ENCODE data around the gene LRMDA.

Gene LRMDA

GRCh38 chr10:75531571-75532031 is 100.2 kb downstream of the LRMDA start:
- H3K9me3 ChIP-seq (ENCODE audit: control insufficient read depth, low read length), result no peaks in the 10 kb centered on the region
- no peak overlapping the region for H3K9ac ChIP-seq
- no peak overlapping the region for H3K27ac ChIP-seq
- no peak overlapping the region for H2AFZ ChIP-seq
- TF ChIP-seq CTCF (IDR thresholded peaks at IDR 0.05), result no peak
- H3K4me2 ChIP-seq (ENCODE audit: low read length), result no peak overlapping the region
- H3K36me3 ChIP-seq (ENCODE audit: control insufficient read depth, insufficient read depth, low read length), result no peaks in the 10 kb centered on the region
- H3K27me3 ChIP-seq (ENCODE audit: control insufficient read depth, insufficient read depth, low read length), result no peaks in the 10 kb centered on the region
- H3K4me1 ChIP-seq, result no peaks in the 10 kb centered on the region
- H3K79me2 ChIP-seq, result no peaks in the 10 kb centered on the region
- H3K4me3 ChIP-seq (ENCODE audit: low read depth, low read length), result no peak overlapping the region

- no peak overlapping the region for H3K27ac ChIP-seq
- no peaks in the 10 kb centered on the region for H3K27me3 ChIP-seq (ENCODE audit: control insufficient read depth, insufficient read depth, low read length)
- no peaks in the 10 kb centered on the region for H3K36me3 ChIP-seq (ENCODE audit: control insufficient read depth, insufficient read depth, low read length)
- H3K9ac ChIP-seq, result no peak overlapping the region
- H3K4me2 ChIP-seq (ENCODE audit: low read length), result no peak overlapping the region
- H3K79me2 ChIP-seq, result no peaks in the 10 kb centered on the region
- no peak for TF ChIP-seq CTCF (IDR thresholded peaks at IDR 0.05)
- no peaks in the 10 kb centered on the region for H3K4me1 ChIP-seq
- H3K4me3 ChIP-seq (ENCODE audit: low read depth, low read length), result no peak overlapping the region
- H3K9me3 ChIP-seq (ENCODE audit: control insufficient read depth, low read length), result no peaks in the 10 kb centered on the region
- H2AFZ ChIP-seq, result no peak overlapping the region
These were observed 101.0 kb downstream of the LRMDA start for GRCh38 chr10:75532253-75532924.

- H3K9ac ChIP-seq, result no peak overlapping the region
These were observed 106.7 kb downstream of the LRMDA start for GRCh38 chr10:75538144-75538543.

GRCh38 chr10:75538765-75539164 is 107.3 kb downstream of the LRMDA start:
- Histone ChIP-seq H3K27me3 (ENCODE audit: control insufficient read depth, insufficient read depth, low read length) (no peaks in the 10 kb centered on the region), H3K4me2 (ENCODE audit: low read length) (no peak overlapping the region), H3K79me2 (no peaks in the 10 kb centered on the region), H2AFZ (no peak overlapping the region), H3K9me3 (ENCODE audit: control insufficient read depth, low read length) (no peaks in the 10 kb centered on the region), H3K36me3 (ENCODE audit: control insufficient read depth, insufficient read depth, low read length) (no peaks in the 10 kb centered on the region), H3K4me3 (ENCODE audit: low read depth, low read length) (no peak overlapping the region), H3K4me1 (no peaks in the 10 kb centered on the region), H3K27ac (no peak overlapping the region), H3K9ac (no peak overlapping the region)
- no peak for TF ChIP-seq CTCF (IDR thresholded peaks at IDR 0.05)

More at GRCh38 chr10:75538144-75538543, 106.7 kb downstream of the LRMDA start:
- H3K4me3 ChIP-seq (ENCODE audit: low read depth, low read length), result no peak overlapping the region
- H3K4me2 ChIP-seq (ENCODE audit: low read length), result no peak overlapping the region
- no peaks in the 10 kb centered on the region for H3K9me3 ChIP-seq (ENCODE audit: control insufficient read depth, low read length)
- H3K79me2 ChIP-seq, result no peaks in the 10 kb centered on the region
- H3K4me1 ChIP-seq, result no peaks in the 10 kb centered on the region
- no peaks in the 10 kb centered on the region for H3K27me3 ChIP-seq (ENCODE audit: control insufficient read depth, insufficient read depth, low read length)
- no peak overlapping the region for H2AFZ ChIP-seq
- no peaks in the 10 kb centered on the region for H3K36me3 ChIP-seq (ENCODE audit: control insufficient read depth, insufficient read depth, low read length)
- H3K27ac ChIP-seq, result no peak overlapping the region
- no peak for TF ChIP-seq CTCF (IDR thresholded peaks at IDR 0.05)

Measured in parathyroid adenoma (tissue), 2 donors.